Activated CD8-positive, alpha-beta memory T cell treated with anti-CD3 and anti-CD28 coated beads, Interleukin-2, amount 10 ng/mL, durations not matched to agents 7 days and 5 days (primary cell): Measurements from ENCODE around the gene ZNF407. TPM values are rescaled to one million over a fixed set of nuclear protein-coding genes. Genes with fewer than 3 reads are reported as not detected.
A peak's percentile ranks its signal among the peaks of the same experiment; 100 is the strongest.

Experiments
- ATAC-seq: fragments of 150-1000 bp; cut with Tn5 transposase; one replicate; pipeline ENCODE4 v1.10.0; 2021; ENCODE audit warnings: moderate library complexity
- CTCF ChIA-PET: fragments of 350-600 bp; sonication (Branson Sonifier 250); formaldehyde crosslinking; loops from one replicate; lab custom pipeline; 2021; ENCODE audit warnings: antibody characterized with exemption; lab: Charles Lee
- DNase-seq: peaks from one replicate; pipeline ENCODE4 v3.0.0-alpha.2; 2020
- H3K27ac Mint-ChIP-seq: one replicate; pipeline ENCODE4 v1.8.0; 2021; ENCODE audit warnings: mild to moderate bottlenecking, mixed read lengths
- H3K27me3 Mint-ChIP-seq: one replicate; pipeline ENCODE4 v1.8.0; 2021; ENCODE audit warnings: mixed read lengths
- H3K36me3 Mint-ChIP-seq: one replicate; pipeline ENCODE4 v1.8.0; 2021; ENCODE audit warnings: mild to moderate bottlenecking, mixed read lengths
- H3K4me1 Mint-ChIP-seq: one replicate; pipeline ENCODE4 v1.8.0; 2021; ENCODE audit warnings: mixed read lengths
- H3K4me3 Mint-ChIP-seq: one replicate; pipeline ENCODE4 v1.8.0; 2021; ENCODE audit warnings: mild to moderate bottlenecking, moderate library complexity, mixed read lengths
- H3K9me3 Mint-ChIP-seq: one replicate; pipeline ENCODE4 v1.8.0; 2022; ENCODE audit warnings: low read depth, mixed read lengths
- total RNA-seq, 2 experiments: library from RNA; stranded (reverse); gene quantifications; one replicate each; pipeline ENCODE4 v1.2.3, GENCODE V29; 2021

The ZNF407 gene
- total RNA-seq, 2 experiments from 2014 or later: 12.9 to 16.6 TPM

DNA sequence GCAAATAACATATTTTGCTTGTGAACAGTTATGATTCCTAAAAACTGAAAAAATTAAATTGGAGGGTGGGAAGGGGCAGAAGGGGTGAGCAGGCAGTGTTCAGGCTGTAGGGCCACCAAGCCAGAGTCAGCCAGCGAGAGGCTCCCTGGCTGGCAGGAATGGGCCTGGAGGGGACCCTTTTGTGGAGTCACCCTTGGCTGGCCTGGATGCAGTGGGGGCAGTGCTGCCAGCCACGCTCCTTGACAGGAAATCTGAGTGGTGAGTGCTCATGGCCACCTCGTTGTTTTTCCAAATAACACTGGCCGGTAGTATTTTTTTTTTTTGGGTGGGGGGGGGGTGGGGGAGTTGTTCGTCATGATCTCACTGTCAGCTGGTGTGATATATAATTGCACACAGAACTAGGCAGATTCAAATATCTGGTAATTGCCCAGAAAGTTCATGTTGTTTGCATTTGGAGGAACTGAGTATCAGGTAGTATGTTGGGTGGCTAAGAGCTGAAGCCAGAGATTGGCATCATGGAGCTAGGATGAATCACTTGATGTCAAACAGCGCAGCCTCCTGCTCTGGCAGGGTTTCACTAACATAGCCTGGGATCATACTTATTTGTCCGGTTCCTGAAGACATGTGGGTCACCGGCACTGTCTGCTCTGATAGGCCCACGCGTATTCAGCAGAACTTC lies 451.2 kb downstream of the ZNF407 start:
- no peaks in the 10 kb centered on the region for H3K27me3 Mint-ChIP-seq
- CTCF ChIA-PET: no interaction called here
- no peak for DNase-seq
- H3K4me1 Mint-ChIP-seq: peaks cover 4% of the 10 kb centered on the region
- no peak for ATAC-seq
- H3K27ac Mint-ChIP-seq: no peak overlapping the region
- no peak overlapping the region for H3K4me3 Mint-ChIP-seq
- H3K9me3 Mint-ChIP-seq: no peaks in the 10 kb centered on the region
- H3K36me3 Mint-ChIP-seq: no peaks in the 10 kb centered on the region

DNA sequence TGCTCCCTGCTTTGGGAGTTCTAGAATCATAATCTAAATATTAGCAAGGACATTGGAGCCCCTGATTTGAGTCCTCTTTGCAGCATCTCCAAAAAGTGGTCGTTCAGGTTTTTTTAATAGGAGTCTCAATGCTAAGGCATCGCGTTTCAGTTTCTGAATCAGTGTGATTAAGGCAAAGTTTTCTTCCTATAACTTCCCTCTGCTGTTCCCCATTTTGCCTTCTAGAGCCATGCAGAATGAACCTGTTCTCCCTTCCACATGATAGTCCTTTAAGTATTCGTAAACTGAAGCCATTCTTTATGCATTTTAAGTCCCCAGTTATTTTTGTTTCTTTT lies 451.8 kb downstream of the ZNF407 start:
- no peaks in the 10 kb centered on the region for H3K27me3 Mint-ChIP-seq
- H3K4me3 Mint-ChIP-seq: no peak overlapping the region
- CTCF ChIA-PET: no interaction called here
- H3K27ac Mint-ChIP-seq: no peak overlapping the region
- ATAC-seq (no peak), DNase-seq (no peak)
- H3K9me3 Mint-ChIP-seq: no peaks in the 10 kb centered on the region
- no peaks in the 10 kb centered on the region for H3K36me3 Mint-ChIP-seq
- H3K4me1 Mint-ChIP-seq: peaks cover 5% of the 10 kb centered on the region

DNA sequence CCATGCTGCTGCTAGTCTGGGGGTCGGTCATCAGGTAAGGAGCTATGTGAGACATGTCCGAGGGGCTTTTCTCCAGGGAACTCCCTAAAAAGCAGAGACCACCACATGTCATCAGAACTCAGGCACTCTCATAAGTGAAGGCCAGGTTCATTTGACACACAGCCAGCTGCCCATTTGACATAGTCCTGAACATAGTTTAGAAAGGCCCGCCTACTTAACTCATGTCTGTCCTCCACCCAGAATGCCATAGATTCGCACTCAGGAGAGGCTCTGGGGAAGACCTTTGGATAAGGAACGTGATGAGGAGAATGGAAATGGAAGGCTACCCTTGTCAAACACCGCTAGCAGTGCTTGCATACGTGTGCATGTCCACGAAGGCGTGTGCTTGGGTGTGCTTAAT lies 454.1 kb downstream of the ZNF407 start:
- H3K27me3 Mint-ChIP-seq: no peaks in the 10 kb centered on the region
- no peak overlapping the region for H3K4me3 Mint-ChIP-seq
- DNase-seq (no peak), ATAC-seq (no peak)
- peaks cover 5% of the 10 kb centered on the region for H3K4me1 Mint-ChIP-seq
- no peak overlapping the region for H3K27ac Mint-ChIP-seq
- H3K9me3 Mint-ChIP-seq: no peaks in the 10 kb centered on the region
- CTCF ChIA-PET: interaction anchor here (1.4 kb wide), 1 partner anchor 16 kb away, joined by 4 read pairs; no protein-coding TSS in a partner anchor
- H3K36me3 Mint-ChIP-seq: no peaks in the 10 kb centered on the region

DNA sequence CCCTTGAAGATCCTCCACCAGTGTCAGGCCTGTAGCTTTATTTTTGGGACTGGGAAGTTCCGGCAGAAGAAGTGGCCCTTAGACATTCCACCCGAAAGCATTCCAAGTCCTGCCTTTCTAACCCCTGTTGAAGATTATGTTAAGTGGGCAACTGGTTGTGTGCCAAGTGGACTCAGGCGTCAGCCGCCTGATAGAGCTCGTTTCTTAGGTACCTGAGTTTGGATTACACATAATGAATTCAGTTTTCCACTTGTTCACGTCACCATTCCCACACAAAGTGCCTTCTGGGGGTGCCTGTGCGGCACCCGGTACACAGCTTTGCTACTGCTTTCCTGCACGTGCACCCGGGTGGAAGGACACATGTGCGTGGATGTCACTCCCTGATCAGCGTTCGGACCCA lies 454.8 kb downstream of the ZNF407 start:
- Mint-ChIP-seq H3K27me3 (no peaks in the 10 kb centered on the region), H3K9me3 (no peaks in the 10 kb centered on the region), H3K4me3 (no peak overlapping the region), H3K36me3 (no peaks in the 10 kb centered on the region), H3K27ac (no peak overlapping the region), H3K4me1 (peaks cover 5% of the 10 kb centered on the region)
- DNase-seq (no peak), ATAC-seq (no peak)
- CTCF ChIA-PET: interaction anchor here (1.4 kb wide), 1 partner anchor 15 kb away, joined by 4 read pairs; no protein-coding TSS in a partner anchor

DNA sequence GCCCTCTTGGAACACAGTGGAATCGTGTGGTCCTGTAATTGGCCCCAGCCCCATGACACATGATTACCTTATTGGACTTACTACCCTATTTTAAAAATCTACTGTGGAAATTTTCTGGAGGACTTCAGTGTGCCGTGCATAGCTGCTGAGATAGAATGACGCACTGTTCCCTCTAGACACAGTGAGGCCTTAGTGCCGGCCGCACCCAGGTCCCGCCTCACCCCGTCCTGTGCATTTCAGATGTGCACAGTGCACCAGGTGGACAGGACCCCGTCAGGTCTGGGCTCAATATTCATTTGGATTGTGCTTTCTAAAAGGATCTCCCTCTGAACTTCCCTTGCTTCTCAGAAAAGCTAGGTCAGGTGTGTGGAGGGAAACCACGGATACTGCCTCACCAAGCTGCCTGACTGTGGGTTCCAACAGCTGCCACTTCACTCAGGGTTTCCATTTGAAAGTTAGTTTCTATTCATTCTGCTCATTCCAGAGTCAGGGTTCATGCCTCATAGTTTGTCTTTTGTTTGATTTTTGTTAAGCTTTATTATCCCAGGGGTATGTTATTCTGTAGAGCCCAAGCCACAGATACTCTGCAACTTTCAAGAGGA lies 455.5 kb downstream of the ZNF407 start:
- ATAC-seq (no peak), DNase-seq (no peak)
- H3K4me1 Mint-ChIP-seq: peaks cover 5% of the 10 kb centered on the region
- CTCF ChIA-PET: no interaction called here
- H3K27me3 Mint-ChIP-seq: no peaks in the 10 kb centered on the region
- no peaks in the 10 kb centered on the region for H3K9me3 Mint-ChIP-seq
- peak overlapping the region; percentile 41 for H3K27ac Mint-ChIP-seq
- H3K36me3 Mint-ChIP-seq: no peaks in the 10 kb centered on the region
- no peak overlapping the region for H3K4me3 Mint-ChIP-seq

DNA sequence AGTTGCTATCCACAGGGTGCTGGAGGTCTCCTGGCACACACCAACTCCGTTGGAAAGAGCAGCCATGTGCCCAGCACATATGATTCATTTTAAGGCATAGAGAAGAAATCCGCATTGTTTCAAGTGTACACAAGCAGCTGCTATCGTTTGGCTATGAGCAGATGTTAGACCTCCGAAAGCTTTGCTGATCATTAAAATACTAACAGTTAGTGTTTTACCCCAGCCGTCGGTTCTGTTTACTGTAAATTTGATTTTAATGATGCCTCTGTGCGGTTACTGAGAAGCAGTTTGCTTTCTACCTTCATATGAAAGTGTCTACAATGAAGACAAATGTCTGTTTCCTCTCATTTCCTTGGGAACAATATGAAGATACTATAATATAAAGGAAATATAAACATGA lies 456.4 kb downstream of the ZNF407 start:
- H3K4me1 Mint-ChIP-seq: peaks cover 5% of the 10 kb centered on the region
- ATAC-seq: no peak
- H3K36me3 Mint-ChIP-seq: no peaks in the 10 kb centered on the region
- CTCF ChIA-PET: no interaction called here
- H3K27me3 Mint-ChIP-seq: no peaks in the 10 kb centered on the region
- no peak for DNase-seq
- no peak overlapping the region for H3K4me3 Mint-ChIP-seq
- no peaks in the 10 kb centered on the region for H3K9me3 Mint-ChIP-seq
- no peak overlapping the region for H3K27ac Mint-ChIP-seq

DNA sequence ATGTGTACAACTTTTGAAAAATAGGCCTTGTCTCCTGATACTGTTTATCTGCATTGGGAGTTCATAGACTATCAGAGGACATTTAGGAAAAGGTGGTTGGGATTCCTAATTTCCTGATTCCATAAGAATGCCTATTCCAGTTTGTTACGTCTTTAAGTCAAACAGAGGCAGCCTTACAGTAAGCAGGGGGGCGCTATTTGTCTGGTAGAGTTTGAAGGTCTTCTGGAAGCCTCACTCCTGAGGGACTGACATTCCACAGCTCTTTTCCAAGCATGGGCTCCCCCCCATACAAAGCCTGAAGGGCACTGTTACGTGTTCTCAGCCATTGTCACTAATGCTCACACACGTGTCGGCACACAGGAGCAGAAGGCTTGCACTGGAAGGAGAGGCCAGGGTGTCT lies 456.9 kb downstream of the ZNF407 start:
- CTCF ChIA-PET: no interaction called here
- DNase-seq: no peak
- Mint-ChIP-seq H3K4me3 (no peak overlapping the region), H3K4me1 (peaks cover 5% of the 10 kb centered on the region), H3K27ac (no peak overlapping the region), H3K9me3 (no peaks in the 10 kb centered on the region), H3K27me3 (no peaks in the 10 kb centered on the region), H3K36me3 (no peaks in the 10 kb centered on the region)
- no peak for ATAC-seq

DNA sequence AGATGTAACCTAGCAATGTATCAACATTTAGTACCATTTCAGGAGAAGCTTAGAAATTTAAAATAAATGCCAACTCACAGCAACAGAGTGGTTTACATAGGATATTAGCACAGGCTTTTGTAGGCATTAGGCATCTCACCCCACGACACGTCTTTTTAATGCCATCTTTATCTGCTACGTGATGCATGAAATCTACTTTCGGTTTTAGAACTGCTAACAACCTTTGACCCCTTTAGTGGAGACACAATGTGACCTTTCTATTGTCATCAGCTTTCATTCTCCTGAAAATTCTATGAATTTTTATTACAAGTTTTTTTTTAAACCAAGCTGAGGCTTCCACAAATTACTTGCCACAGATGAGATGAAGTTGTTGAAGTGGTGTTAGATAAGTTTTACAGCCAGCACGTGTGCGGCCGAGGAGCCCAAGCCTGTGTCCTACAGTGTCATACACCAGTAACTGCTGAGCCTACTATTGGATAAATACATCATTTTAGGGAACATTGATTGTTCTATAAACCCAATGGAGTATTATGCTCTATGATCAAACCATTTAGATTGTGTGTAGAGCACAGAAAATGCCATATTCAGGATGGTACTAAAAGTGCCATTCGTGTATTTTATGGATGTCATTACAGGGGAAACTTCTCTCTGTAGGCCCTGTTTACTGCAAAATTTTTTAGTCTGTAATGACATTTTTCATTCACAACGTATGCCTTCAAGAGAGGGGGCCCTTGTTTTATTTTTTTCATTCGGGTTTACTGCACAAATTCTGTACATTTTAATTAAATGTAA lies 459.7 kb downstream of the ZNF407 start:
- Mint-ChIP-seq H3K4me1 (peaks cover 5% of the 10 kb centered on the region), H3K36me3 (no peaks in the 10 kb centered on the region), H3K9me3 (no peaks in the 10 kb centered on the region), H3K27me3 (no peaks in the 10 kb centered on the region), H3K4me3 (no peak overlapping the region), H3K27ac (no peak overlapping the region)
- no peak for ATAC-seq
- no peak for DNase-seq
- CTCF ChIA-PET: no interaction called here

DNA sequence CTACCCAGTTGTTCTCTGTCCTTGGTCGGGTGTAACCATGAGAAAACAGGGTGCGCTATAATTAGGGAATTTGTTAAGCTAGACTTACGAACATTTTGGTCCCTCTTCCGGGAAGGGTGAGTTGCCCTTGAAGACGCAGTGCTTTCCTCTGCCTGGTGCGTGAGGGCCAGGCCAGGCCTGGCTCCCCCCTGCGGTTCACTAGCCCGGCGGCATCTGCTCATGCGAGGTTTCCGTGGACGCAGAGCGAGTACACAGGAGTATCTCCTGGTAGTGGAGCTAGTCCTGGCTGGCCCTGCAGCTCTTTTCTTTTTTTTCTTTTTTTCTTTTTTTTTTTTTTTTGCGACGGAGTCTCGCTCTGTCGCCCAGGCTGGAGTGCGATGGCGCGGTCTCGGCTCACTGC lies 462.5 kb downstream of the ZNF407 start:
- CTCF ChIA-PET: no interaction called here
- Mint-ChIP-seq H3K27me3 (no peaks in the 10 kb centered on the region), H3K36me3 (no peaks in the 10 kb centered on the region), H3K27ac (no peak overlapping the region), H3K9me3 (no peaks in the 10 kb centered on the region), H3K4me3 (no peak overlapping the region), H3K4me1 (no peaks in the 10 kb centered on the region)
- DNase-seq: no peak
- no peak for ATAC-seq

DNA sequence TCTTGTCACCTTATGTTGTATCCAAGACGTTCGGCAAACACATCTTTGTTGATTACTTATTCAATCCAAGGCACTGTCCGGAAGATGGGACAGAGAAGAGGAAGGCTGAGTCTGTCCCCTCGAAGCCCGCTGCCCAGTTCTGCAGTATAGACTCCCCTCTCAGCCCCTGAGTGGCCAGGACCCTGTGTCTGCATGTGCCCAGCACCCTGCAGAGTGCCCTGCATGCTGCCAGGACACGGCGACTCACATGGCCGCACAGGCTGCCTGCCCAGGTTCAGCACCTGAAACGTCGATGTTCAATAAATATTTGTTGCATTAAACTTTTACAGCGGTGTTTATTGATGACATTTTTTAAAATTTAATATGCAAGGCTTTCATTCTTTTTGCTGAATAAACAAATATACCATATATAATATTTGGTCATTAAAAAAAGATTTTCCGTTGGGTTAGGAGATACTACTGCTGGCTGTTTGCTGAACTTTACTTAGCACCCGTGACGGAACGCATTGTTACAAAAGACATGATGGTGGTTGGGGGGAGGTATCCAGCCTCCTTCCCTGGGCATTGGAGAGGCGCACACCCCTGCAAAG lies 464.7 kb downstream of the ZNF407 start:
- no peak overlapping the region for H3K4me3 Mint-ChIP-seq
- DNase-seq (no peak), ATAC-seq (no peak)
- peaks cover 2% of the 10 kb centered on the region for H3K4me1 Mint-ChIP-seq
- no peak overlapping the region for H3K27ac Mint-ChIP-seq
- CTCF ChIA-PET: no interaction called here
- H3K9me3 Mint-ChIP-seq: no peaks in the 10 kb centered on the region
- no peaks in the 10 kb centered on the region for H3K27me3 Mint-ChIP-seq
- H3K36me3 Mint-ChIP-seq: no peaks in the 10 kb centered on the region

DNA sequence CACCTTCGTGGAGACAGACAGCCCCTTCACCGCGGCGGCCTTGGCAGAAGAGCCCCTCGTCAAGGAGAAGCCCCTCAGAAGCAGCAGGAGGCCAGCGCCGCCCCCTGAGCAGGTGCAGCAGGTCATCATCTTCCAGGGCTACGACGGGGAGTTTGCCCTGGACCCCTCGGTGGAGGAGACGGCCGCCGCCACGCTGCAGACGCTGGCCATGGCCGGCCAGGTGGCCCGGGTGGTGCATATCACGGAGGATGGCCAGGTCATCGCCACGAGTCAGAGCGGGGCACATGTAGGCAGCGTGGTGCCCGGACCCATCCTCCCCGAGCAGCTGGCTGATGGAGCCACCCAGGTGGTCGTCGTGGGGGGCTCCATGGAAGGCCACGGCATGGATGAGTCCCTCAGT lies 465.5 kb downstream of the ZNF407 start:
- H3K27me3 Mint-ChIP-seq: no peaks in the 10 kb centered on the region
- peaks cover 2% of the 10 kb centered on the region for H3K4me1 Mint-ChIP-seq
- DNase-seq (no peak), ATAC-seq (no peak)
- H3K27ac Mint-ChIP-seq: no peak overlapping the region
- H3K9me3 Mint-ChIP-seq: no peaks in the 10 kb centered on the region
- H3K4me3 Mint-ChIP-seq: no peak overlapping the region
- CTCF ChIA-PET: no interaction called here
- no peaks in the 10 kb centered on the region for H3K36me3 Mint-ChIP-seq

DNA sequence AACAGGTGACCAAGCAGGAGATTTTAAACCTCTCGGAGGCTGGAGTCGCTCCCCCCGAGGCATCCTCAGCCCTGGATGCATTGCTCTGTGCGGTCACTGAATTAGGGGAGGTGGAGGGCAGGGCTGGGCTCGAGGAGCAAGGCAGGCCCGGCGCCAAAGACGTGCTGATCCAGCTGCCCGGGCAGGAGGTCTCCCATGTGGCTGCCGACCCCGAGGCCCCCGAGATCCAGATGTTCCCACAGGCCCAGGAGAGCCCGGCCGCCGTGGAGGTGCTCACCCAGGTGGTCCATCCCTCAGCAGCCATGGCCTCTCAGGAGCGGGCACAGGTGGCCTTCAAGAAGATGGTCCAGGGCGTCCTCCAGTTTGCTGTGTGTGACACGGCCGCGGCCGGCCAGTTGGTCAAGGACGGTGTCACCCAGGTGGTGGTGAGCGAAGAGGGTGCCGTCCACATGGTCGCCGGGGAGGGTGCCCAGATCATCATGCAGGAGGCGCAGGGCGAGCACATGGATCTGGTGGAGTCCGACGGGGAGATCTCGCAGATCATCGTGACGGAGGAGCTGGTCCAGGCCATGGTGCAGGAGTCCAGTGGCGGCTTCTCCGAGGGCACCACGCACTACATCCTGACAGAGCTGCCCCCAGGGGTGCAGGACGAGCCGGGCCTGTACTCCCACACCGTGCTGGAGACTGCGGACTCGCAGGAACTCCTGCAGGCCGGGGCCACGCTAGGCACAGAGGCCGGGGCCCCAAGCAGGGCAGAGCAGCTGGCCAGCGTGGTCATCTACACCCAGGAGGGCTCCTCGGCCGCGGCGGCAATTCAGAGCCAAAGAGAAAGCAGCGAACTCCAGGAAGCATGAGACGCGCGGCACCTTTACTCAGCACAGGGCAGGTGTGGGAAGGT lies 466.2 kb downstream of the ZNF407 start:
- no peak for DNase-seq
- peaks cover 2% of the 10 kb centered on the region for H3K4me1 Mint-ChIP-seq
- CTCF ChIA-PET: no interaction called here
- H3K27me3 Mint-ChIP-seq: no peaks in the 10 kb centered on the region
- H3K27ac Mint-ChIP-seq: no peak overlapping the region
- no peaks in the 10 kb centered on the region for H3K36me3 Mint-ChIP-seq
- no peak overlapping the region for H3K4me3 Mint-ChIP-seq
- ATAC-seq: no peak
- no peaks in the 10 kb centered on the region for H3K9me3 Mint-ChIP-seq

DNA sequence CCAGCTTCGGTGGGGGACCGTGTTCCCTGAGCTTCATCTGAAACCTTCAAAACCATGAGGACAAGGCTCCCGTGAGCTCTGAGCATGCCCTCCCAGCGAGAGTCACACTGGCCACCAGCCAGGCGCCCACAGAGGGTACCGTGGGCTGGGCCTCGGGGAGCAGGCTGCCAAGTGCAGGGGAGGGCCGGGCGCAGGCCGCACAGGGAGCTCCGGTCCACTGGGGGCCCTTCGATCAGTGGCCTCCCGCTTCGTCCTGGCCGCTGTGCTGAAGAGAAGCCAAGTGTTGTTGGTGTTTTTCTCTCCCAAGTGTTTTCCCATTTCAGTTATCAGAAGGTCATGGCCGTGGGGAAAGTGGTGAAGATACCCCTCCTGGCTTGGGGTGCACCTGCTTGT lies 466.8 kb downstream of the ZNF407 start:
- DNase-seq: no peak
- no peaks in the 10 kb centered on the region for H3K9me3 Mint-ChIP-seq
- no peak overlapping the region for H3K27ac Mint-ChIP-seq
- H3K36me3 Mint-ChIP-seq: no peaks in the 10 kb centered on the region
- no peak for ATAC-seq
- H3K4me1 Mint-ChIP-seq: peaks cover 4% of the 10 kb centered on the region
- CTCF ChIA-PET: no interaction called here
- H3K27me3 Mint-ChIP-seq: no peaks in the 10 kb centered on the region
- H3K4me3 Mint-ChIP-seq: no peak overlapping the region
